GM21515 (cell line): ENCODE results near the gene ID2.

Source experiments
- ATAC-seq: cut with Tn5 transposase; IDR thresholded peaks from one replicate; pipeline ENCODE4 v1.9.1; 2021; ENCODE audit not compliant: unreplicated experiment

Gene ID2

GRCh38 chr2:8682719-8683667 lies 1.1 kb downstream of the ID2 start:
- no peak for ATAC-seq

DNA sequence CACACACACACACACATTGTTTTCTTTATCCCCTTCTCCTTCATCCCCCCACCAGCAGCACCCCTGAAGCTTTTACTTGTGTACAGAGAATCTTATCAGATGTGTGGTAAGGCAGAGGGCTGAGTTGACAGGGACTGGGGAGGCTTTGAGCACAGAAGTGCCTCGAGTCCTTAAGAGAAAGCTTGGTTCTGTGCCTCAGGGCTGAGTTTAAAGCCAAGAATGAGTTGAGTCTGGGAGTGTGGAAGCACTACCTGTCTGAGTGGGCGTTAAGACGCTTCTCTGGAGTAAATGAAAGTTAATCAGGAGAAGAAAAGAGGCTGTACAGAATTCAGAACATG lies 2.7 kb downstream of the ID2 start:
- no peak for ATAC-seq

- ATAC-seq: no peak
Measured at GRCh38 chr2:8684878-8685696, 3.2 kb downstream of the ID2 start.

DNA sequence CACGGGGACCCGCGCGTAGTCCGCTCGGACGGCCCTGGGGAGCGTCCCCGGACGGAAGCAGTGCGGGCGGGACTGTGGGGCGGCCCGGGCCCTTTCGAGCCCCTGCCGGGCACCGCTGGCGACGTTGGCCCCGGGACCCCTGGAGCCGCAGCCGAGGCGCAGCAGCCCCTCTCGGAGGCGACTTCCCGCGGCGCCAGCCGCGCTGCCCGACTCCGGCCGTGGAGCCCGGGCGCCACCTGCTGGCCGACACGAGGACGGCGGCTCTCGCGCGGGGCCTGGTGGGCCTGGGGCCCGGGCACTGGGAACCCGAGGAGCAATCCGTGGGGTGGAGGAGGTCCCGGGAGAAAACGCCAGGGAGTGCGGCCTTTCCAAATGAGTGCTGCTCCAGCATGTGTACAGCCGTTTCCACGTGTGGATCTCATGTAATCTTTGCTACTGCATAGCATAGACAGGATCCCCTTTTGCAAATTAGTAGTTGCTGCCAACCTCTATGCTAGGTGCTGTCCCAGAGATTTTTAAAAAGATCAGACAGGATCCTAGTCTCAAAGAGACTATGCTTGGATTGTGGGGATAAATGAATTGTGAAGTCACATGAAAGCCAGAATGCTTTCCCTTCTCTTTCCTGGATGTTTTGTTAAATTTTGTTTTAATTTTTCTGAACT lies 4.0 kb downstream of the ID2 start:
- ATAC-seq: no peak

GRCh38 chr2:8691859-8692437 lies 10.1 kb downstream of the ID2 start:
- ATAC-seq: no peak

GRCh38 chr2:8692783-8693156 lies 10.9 kb downstream of the ID2 start:
- no peak for ATAC-seq

GRCh38 chr2:8693157-8693821 lies 11.4 kb downstream of the ID2 start:
- no peak for ATAC-seq

GRCh38 chr2:8694737-8695136 lies 12.9 kb downstream of the ID2 start:
- no peak for ATAC-seq

DNA sequence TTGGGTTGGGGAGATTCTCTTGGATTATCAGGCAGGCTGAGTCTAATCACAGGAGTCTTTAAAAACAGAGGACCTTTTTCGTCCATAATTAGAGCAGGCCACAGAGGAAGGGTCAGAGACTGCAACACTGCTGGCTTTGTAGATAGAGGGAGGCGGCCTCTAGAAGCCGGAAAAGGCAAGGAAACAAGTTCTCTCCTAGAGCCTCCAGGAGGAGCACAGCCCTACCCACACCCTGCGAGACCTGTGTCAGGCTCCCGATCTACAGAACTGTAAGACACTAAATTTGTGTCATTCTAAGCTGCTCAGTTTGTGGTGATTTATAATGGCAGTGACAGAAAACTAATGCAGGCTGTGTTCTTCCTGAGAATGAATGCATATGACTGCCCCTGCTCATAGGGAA lies 15.3 kb downstream of the ID2 start:
- no peak for ATAC-seq

GRCh38 chr2:8699839-8700238 lies 18.0 kb downstream of the ID2 start:
- ATAC-seq: no peak

GRCh38 chr2:8701681-8702379 lies 20.0 kb downstream of the ID2 start:
- no peak for ATAC-seq

GRCh38 chr2:8704906-8705305 lies 23.1 kb downstream of the ID2 start:
- ATAC-seq: no peak

DNA sequence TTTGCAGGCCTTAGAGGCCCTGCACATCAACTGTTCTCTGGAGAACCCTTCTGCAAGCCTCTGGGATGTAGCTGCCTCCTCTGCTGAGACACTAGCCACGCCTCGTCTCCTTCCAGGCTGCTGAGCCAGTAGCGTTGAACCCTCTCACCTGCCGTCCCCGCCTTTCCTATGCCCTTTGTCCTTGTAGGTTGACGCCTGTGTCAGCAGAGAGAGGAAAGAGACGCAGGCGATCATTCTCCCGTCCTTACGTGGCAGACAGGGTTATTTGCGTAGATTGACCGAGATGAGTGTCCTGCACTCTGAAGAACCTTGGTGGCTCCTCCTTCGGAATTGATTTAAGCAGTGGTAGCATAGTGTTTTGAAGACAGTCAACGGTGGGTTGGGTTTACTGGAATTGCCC lies 27.8 kb downstream of the ID2 start:
- ATAC-seq: no peak

DNA sequence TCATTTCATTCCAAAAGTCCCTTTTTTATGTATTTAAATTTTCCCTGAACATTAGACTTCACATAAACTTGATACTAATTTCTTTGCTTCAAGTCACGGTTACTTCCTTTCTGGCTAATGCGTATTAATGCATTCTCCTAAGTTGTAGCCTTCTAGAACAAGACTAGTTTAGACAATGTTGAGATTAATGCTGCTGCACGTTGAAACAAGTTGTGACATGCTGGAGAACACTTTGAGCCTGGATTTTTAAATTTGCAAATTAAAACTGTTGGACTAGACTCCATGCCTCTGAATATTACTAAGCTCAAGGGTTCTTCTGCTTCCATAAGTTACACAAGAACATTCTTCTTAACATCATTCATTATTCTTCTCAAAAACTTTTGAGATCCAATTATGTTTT lies 29.1 kb downstream of the ID2 start:
- no peak for ATAC-seq

- ATAC-seq: no peak
Measured at GRCh38 chr2:8714283-8714682, 32.4 kb downstream of the ID2 start.

GRCh38 chr2:8714971-8715370 lies 33.1 kb downstream of the ID2 start:
- no peak for ATAC-seq

GRCh38 chr2:8719528-8719927 lies 37.7 kb downstream of the ID2 start:
- ATAC-seq: no peak

DNA sequence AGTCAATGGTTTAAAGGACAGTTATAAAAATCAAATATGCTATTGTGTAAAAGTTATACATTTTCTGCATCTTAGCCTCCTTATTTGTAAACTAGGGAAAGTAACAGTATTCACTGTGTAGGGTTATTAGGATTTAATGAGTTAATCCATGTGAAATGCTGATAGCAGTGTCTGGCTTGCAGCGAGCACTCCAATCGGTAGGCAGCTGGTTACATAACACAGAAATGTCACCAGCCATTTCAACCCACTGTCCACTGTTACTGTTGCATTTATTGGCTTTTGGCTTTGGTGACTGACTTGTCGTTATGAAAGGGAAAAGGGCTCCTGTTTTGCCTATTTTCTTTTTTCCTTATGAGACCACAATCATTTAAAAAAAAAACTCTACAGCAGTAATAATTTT lies 38.9 kb downstream of the ID2 start:
- ATAC-seq: no peak

DNA sequence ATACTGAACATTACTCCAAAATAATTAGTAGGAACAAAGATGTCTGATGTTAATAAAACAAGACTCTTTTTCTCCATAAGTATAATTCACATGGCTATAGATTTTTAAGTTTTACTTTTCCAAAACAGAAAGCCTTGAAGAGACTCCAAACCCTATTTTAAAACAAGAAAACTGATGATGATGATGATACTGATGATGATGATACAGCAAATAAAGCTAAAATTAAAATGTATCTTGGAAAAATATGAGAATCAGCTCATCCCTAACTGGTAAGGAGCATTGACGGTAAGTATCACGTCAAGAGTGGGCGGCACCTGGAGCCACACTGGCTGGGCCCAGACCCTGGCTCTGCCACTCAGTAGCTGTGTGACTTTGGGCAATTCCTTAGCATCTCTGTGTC lies 39.6 kb downstream of the ID2 start:
- no peak for ATAC-seq

DNA sequence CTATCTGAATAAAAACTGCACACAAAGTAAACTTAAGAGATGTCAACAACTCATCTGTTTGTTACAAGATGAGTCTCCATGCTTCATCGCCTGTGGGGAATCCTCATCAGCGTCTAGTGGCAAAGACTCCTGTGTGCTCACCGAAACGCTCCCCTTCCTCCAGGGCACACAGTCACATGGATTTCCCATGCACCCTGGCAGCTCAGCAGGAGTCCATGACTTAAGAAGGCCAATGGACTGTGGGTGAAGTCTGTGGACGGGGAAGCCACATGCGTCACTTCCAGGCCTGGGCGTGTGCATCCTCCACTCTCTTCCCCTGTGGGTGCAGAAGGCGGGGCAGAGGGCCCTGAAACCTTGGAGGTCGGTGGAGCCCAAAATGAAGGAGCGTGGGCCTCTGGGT lies 41.1 kb downstream of the ID2 start:
- no peak for ATAC-seq
